ENCODE results near the gene DPYD.

DNA sequence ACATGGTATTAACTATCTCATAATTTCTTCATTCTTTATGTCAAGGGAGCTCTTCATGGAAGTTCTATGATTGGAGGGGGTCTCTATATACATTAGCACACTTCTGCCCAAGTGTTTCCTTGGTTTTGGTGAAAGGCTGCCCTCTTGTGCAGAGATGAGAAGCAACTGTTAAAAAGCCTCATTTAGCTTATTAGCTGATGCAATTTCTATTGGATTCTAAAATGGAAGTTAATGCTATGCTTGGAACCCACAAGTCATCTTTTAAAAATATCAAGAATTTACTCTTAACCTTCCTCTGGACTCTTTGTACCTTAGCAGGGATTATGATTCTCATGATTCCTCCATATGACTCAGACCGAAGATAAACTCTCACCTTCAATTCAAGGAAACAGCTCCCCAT is 870.3 kb downstream of the DPYD start:
- TF ChIP-seq POLR2A (IDR thresholded peaks at IDR 0.05; ENCODE audit: low read length) (no peak), GATA1 (IDR thresholded peaks at IDR 0.05; ENCODE audit: low read depth, low read length) (no peak)
